T-cell (primary cell): ENCODE measurements around the gene ERC2. TPM values are rescaled to one million over a fixed set of nuclear protein-coding genes. Genes with fewer than 3 reads are reported as not detected.
"Not testable (repeated sequence)": the region's sequence is repeated elsewhere in the genome, so short reads cannot be mapped to it uniquely, and the experiment has no call there.

Source experiments
- ATAC-seq, 4 experiments: fragments of 200-7000 bp in 3 of 4; fragments of 150-1000 bp in 1 of 4; cut with Tn5 transposase; replicated peaks in 1 of 4; 1 replicate in 3 of 4; 2 replicates in 1 of 4; pipeline ENCODE4 v1.10.0; 2021; ENCODE audit warnings: moderate library complexity in 3 of 4, mild to moderate bottlenecking in 2 of 4, moderate number of reproducible peaks in 1 of 4
- CTCF ChIA-PET, 2 donors: fragments of 300-600 bp; sonication (Branson Sonifier 250); formaldehyde crosslinking; loops; one replicate each; lab custom pipeline; 2022; ENCODE audit warnings: antibody characterized with exemption in 2 of 2; lab: Charles Lee
- POLR2A ChIA-PET, 2 donors: fragments of 300-600 bp; sonication (Branson Sonifier 250); formaldehyde crosslinking; loops; one replicate each; lab custom pipeline; 2022; ENCODE audit warnings: antibody characterized with exemption in 2 of 2; lab: Charles Lee
- DNase-seq, 35 experiments: peaks; one replicate each; pipeline versions ENCODE4 v3.0.0 to v3.0.0-alpha.2; 2013 to 2023
- H3K27ac ChIP-seq: one replicate; pipeline ENCODE4 v1.5.1; 2013; ENCODE audit warnings: low read length
- H3K27me3 ChIP-seq, 2 experiments: replicated peaks in 1 of 2; 1 replicate in 1 of 2; 2 replicates in 1 of 2; pipeline versions ENCODE4 v1.6.1 to v1.7.0; 2013; ENCODE audit warnings: low read length in 1 of 2, mixed read lengths in 1 of 2; ENCODE audit not compliant: control insufficient read depth in 2 of 2, insufficient read depth in 2 of 2; ENCODE audit errors: extremely low read depth in 1 of 2
- H3K36me3 ChIP-seq, 2 donors: 1 replicate in 1 of 2; 2 replicates in 1 of 2; pipeline versions ENCODE4 v1.6.1 to v1.7.0; 2013; ENCODE audit warnings: low read length in 1 of 2; ENCODE audit not compliant: control insufficient read depth in 2 of 2, insufficient read depth in 1 of 2; ENCODE audit errors: extremely low read depth in 1 of 2
- H3K4me1 ChIP-seq, 2 experiments: 1 replicate in 1 of 2; 2 replicates in 1 of 2; pipeline versions ENCODE4 v1.6.1 to v1.7.0; 2013; ENCODE audit warnings: low read length in 2 of 2, mixed read lengths in 1 of 2; ENCODE audit not compliant: insufficient read depth in 2 of 2, control insufficient read depth in 1 of 2; ENCODE audit errors: extremely low read depth in 1 of 2
- H3K4me3 ChIP-seq, 2 donors: 1 replicate in 1 of 2; 2 replicates in 1 of 2; pipeline versions ENCODE4 v1.5.1 to v1.7.0; 2013; ENCODE audit warnings: mild to moderate bottlenecking in 2 of 2, low read length in 1 of 2, moderate library complexity in 1 of 2; ENCODE audit not compliant: control insufficient read depth in 1 of 2; ENCODE audit errors: extremely low read depth in 1 of 2
- H3K9me3 ChIP-seq: 2 replicates; pipeline ENCODE4 v1.7.0; 2013
- H3K27ac Mint-ChIP-seq, 2 donors: one replicate each; pipeline ENCODE4 v1.8.0; 2020 to 2021; ENCODE audit warnings: mild to moderate bottlenecking in 2 of 2, mixed read lengths in 2 of 2
- H3K27me3 Mint-ChIP-seq, 2 donors: one replicate each; pipeline ENCODE4 v1.8.0; 2021 to 2022; ENCODE audit warnings: mixed read lengths in 2 of 2
- H3K36me3 Mint-ChIP-seq: one replicate; pipeline ENCODE4 v1.8.0; 2021; ENCODE audit warnings: mixed read lengths
- H3K4me1 Mint-ChIP-seq, 3 donors: one replicate each; pipeline ENCODE4 v1.8.0; 2020 to 2022; ENCODE audit warnings: mixed read lengths in 3 of 3, mild to moderate bottlenecking in 1 of 3
- H3K4me3 Mint-ChIP-seq, 3 donors: one replicate each; pipeline ENCODE4 v1.8.0; 2020 to 2022; ENCODE audit warnings: mild to moderate bottlenecking in 3 of 3, mixed read lengths in 3 of 3, moderate library complexity in 3 of 3
- H3K9me3 Mint-ChIP-seq, 3 donors: one replicate each; pipeline ENCODE4 v1.8.0; 2020 to 2022; ENCODE audit warnings: mixed read lengths in 3 of 3
- WGBS: methylation state at CpG from one replicate; pipeline ENCODE4 v1.1.5; 2013; ENCODE audit warnings: missing lambda C conversion rate; ENCODE audit not compliant: insufficient coverage; 5-methylcytosine and 5-hydroxymethylcytosine counted together
- total RNA-seq, 35 experiments: library from RNA in 6 of 35; stranded (reverse) in 6 of 35; fragments of 120-200 nt in 1 of 35; gene quantifications; one replicate each; pipeline versions ENCODE4 v1.2.1 to v1.2.4 and lab custom pipeline; 2013 to 2026

ERC2 gene
- total RNA-seq, 5 donors from 2014 or later (not counting 1 experiment from before 2014, with no cell fraction given) = not detected

- peaks cover 0 to 4% of the 10 kb centered on the region in 2 donors for H3K27me3 Mint-ChIP-seq
- no peak overlapping the region for H3K27ac ChIP-seq
- ChIA-PET CTCF (no interaction called here), POLR2A (no interaction called here)
- no peak overlapping the region for H3K27ac Mint-ChIP-seq
- no peaks in the 10 kb centered on the region for H3K4me1 Mint-ChIP-seq
- WGBS = 67% methylated on average over 9 of the region's 11 CpGs
- no peaks in the 10 kb centered on the region for H3K36me3 ChIP-seq
- H3K9me3 ChIP-seq = no peaks in the 10 kb centered on the region
- ATAC-seq (no peak), DNase-seq (no peak)
- H3K4me3 ChIP-seq = no peak overlapping the region
- no peak overlapping the region for H3K4me3 Mint-ChIP-seq
- H3K27me3 ChIP-seq = peaks cover 0 to 3% of the 10 kb centered on the region in 2 experiments
- no peaks in the 10 kb centered on the region for H3K36me3 Mint-ChIP-seq
- no peaks in the 10 kb centered on the region for H3K9me3 Mint-ChIP-seq
- no peaks in the 10 kb centered on the region for H3K4me1 ChIP-seq
Observed at GRCh38 chr3:55512571-55513343, 955.5 kb downstream of the ERC2 start.

- H3K36me3 Mint-ChIP-seq = no peaks in the 10 kb centered on the region
- Histone ChIP-seq H3K9me3 (no peaks in the 10 kb centered on the region), H3K4me1 (no peaks in the 10 kb centered on the region), H3K27me3 (peaks cover 0 to 3% of the 10 kb centered on the region in 2 experiments), H3K27ac (no peak overlapping the region), H3K4me3 (no peak overlapping the region), H3K36me3 (no peaks in the 10 kb centered on the region)
- DNase-seq (no peak), ATAC-seq (no peak)
- no peaks in the 10 kb centered on the region for H3K4me1 Mint-ChIP-seq
- H3K4me3 Mint-ChIP-seq = no peak overlapping the region
- H3K9me3 Mint-ChIP-seq = no peaks in the 10 kb centered on the region
- no peak overlapping the region for H3K27ac Mint-ChIP-seq
- WGBS = no CpG with 5 or more reads among the region's 7 CpGs
- POLR2A ChIA-PET = no interaction called here
- CTCF ChIA-PET = no interaction called here
- H3K27me3 Mint-ChIP-seq = peaks cover 0 to 7% of the 10 kb centered on the region in 2 donors
Observed at GRCh38 chr3:55511895-55512570, 956.2 kb downstream of the ERC2 start.

DNA sequence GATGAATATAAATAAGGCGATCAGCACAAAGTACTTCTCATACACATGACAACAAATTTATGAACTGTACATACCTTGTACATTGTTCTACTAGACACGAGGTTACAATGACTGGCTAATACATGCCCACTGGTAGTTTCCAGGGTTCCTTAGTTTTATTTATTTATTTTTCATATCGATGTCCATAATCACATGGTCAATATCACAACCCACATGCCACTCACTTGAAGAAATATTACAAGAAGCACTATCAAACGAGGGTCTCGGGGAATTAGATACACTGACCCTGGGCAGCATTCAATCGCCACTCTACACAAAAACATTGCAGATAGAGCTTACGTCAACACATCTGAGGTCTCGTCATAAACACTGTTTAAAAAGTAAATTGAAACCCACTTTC, 959.9 kb downstream of the ERC2 start:
- DNase-seq (no peak), ATAC-seq (no peak)
- H3K4me1 ChIP-seq = no peaks in the 10 kb centered on the region
- no peaks in the 10 kb centered on the region for H3K9me3 ChIP-seq
- 86% methylated on average over 4 of the region's 8 CpGs for WGBS
- Mint-ChIP-seq H3K27me3 (peaks cover 0 to 4% of the 10 kb centered on the region in 2 donors), H3K4me1 (no peaks in the 10 kb centered on the region), H3K9me3 (peaks cover 0 to 3% (median 0%) of the 10 kb centered on the region in 3 donors), H3K4me3 (no peak overlapping the region), H3K36me3 (no peaks in the 10 kb centered on the region), H3K27ac (no peak overlapping the region)
- CTCF ChIA-PET = no interaction called here
- no peak overlapping the region for H3K27ac ChIP-seq
- POLR2A ChIA-PET = no interaction called here
- H3K27me3 ChIP-seq = peaks cover 0 to 3% of the 10 kb centered on the region in 2 experiments
- no peaks in the 10 kb centered on the region for H3K36me3 ChIP-seq
- no peak overlapping the region for H3K4me3 ChIP-seq

DNA sequence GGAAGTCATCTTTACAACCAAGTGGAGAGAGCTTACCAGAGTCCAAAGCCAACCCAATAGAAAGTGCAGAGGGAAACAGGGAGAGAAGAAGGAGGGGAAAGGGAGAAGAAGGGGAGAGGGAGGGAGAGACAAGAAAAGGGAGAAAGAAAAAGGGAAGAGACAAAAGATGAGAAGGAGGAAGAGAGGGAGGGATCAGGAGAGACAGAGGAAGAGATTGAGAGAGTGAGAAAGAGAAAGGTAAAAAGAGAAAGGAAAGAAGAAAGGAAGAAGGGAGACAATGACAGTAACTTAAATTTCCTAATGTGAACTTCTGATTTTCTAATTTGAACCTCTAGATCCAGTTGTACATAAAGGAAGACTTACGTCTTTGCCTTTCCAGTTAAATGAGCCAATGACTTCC, 960.5 kb downstream of the ERC2 start:
- Mint-ChIP-seq H3K36me3 (no peaks in the 10 kb centered on the region), H3K4me3 (no peak overlapping the region), H3K9me3 (peaks cover 0 to 3% (median 0%) of the 10 kb centered on the region in 3 donors), H3K27ac (no peak overlapping the region), H3K4me1 (no peaks in the 10 kb centered on the region), H3K27me3 (peaks cover 0 to 4% of the 10 kb centered on the region in 2 donors)
- Histone ChIP-seq H3K36me3 (no peaks in the 10 kb centered on the region), H3K4me3 (no peak overlapping the region), H3K27ac (no peak overlapping the region), H3K9me3 (no peaks in the 10 kb centered on the region), H3K4me1 (no peaks in the 10 kb centered on the region), H3K27me3 (no peaks in the 10 kb centered on the region)
- DNase-seq (no peak), ATAC-seq (no peak)
- POLR2A ChIA-PET = interaction anchor here in 1 of 2 donors (0.6 kb wide), 1 partner anchor 77 kb away, joined by 4 read pairs; no protein-coding TSS in a partner anchor
- no CpG with 5 or more reads among the region's 1 CpG for WGBS
- CTCF ChIA-PET = no interaction called here

GRCh38 chr3:55505776-55506175, 962.5 kb downstream of the ERC2 start:
- Histone ChIP-seq H3K4me3 (no peak overlapping the region), H3K27me3 (no peaks in the 10 kb centered on the region), H3K4me1 (no peaks in the 10 kb centered on the region), H3K27ac (no peak overlapping the region), H3K9me3 (no peaks in the 10 kb centered on the region), H3K36me3 (no peaks in the 10 kb centered on the region)
- 70% methylated on average over 2 of the region's 4 CpGs for WGBS
- DNase-seq (no peak), ATAC-seq (no peak)
- ChIA-PET POLR2A (no interaction called here), CTCF (no interaction called here)
- Mint-ChIP-seq H3K27me3 (peaks cover 0 to 4% of the 10 kb centered on the region in 2 donors), H3K9me3 (peaks cover 0 to 3% (median 0%) of the 10 kb centered on the region in 3 donors), H3K36me3 (no peaks in the 10 kb centered on the region), H3K27ac (no peak overlapping the region), H3K4me3 (no peak overlapping the region), H3K4me1 (no peaks in the 10 kb centered on the region)

GRCh38 chr3:55505102-55505501, 963.2 kb downstream of the ERC2 start:
- H3K9me3 ChIP-seq, H3K4me1 Mint-ChIP-seq, ATAC-seq, H3K27me3 ChIP-seq, H3K27ac Mint-ChIP-seq, H3K4me1 ChIP-seq, H3K4me3 ChIP-seq, H3K4me3 Mint-ChIP-seq, H3K36me3 ChIP-seq, POLR2A ChIA-PET, H3K27ac ChIP-seq, H3K36me3 Mint-ChIP-seq, H3K9me3 Mint-ChIP-seq, DNase-seq, H3K27me3 Mint-ChIP-seq: not testable (repeated sequence)
- CTCF ChIA-PET = interaction anchor here in 1 of 2 donors (0.6 kb wide), 1 partner anchor 747 kb away, joined by 8 read pairs; no protein-coding TSS in a partner anchor
- no CpG with 5 or more reads among the region's 6 CpGs for WGBS
